HG02943 (cell line): Measurements from ENCODE around the gene GRIN2A.

ENCODE experiments used
- ATAC-seq: cut with Tn5 transposase; IDR thresholded peaks from one replicate; pipeline ENCODE4 v1.9.1; 2021; ENCODE audit warnings: mild to moderate bottlenecking, low read depth, moderate library complexity; ENCODE audit not compliant: unreplicated experiment

Gene GRIN2A

DNA sequence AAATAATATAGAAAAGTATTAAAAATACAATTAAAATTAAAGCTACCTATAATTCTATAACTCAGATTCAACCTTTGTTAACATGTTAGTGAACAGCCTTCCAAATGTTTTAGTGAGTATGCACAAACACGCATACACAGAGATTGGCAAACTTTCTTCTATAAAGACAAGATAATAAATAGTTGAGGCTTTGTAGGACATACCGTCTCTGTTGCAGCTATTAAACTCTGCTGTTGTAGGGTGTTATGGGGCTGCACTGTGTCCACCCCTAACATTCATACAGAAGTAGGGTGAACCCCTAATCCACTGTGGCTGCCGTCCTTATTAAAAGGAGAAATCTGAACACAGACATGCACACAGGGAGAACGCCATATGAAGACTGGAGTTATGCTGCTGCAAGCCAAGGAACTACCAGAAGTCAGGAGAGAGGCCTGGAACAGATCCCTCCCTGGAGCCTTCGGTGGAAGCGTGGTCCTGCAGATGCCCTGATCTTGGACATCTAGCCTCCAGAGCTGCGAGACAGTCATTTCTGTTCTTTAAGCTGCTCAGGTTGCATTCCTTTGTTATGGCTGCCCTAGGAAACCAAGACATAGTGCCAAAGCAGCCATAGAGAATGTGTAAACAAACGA lies 383.2 kb downstream of the GRIN2A start:
- no peak for ATAC-seq

DNA sequence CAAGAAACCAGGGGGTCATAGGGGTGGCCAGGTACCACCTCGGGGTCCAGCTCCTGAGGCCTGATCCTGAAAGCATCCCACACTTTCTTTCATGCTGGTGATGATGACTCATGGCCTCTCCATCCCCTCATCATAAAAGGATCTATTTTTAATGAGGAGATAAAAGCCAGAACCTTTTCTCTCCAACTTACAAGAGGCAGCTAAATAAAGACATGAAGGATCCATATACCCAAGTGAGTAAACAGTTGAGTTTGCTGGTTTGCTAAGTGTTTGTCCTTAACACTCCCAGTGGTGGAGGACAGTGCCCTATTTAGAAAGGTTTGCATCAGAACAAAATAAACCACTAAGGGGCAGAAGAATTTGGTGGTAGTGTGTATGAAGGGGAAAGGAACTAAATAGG lies 383.8 kb downstream of the GRIN2A start:
- no peak for ATAC-seq

DNA sequence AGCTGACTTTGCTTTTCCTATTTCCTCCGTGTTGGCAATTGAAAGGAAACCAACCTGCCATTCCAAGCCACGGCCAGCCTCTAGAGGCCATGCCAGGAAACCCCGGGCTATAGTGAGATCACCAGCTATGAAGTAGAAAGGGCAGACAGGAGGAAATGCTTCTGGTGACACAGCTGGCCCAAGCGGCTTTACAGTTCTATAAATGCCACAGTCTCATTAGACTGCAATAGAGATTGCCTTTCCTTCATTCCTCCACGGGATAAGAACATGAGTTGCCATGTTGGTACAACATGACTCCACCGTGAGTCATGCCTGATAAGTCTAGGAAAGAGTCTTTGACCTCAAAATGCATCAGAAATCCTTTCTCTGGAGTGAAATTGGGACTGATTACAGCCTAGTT lies 384.9 kb downstream of the GRIN2A start:
- no peak for ATAC-seq

DNA sequence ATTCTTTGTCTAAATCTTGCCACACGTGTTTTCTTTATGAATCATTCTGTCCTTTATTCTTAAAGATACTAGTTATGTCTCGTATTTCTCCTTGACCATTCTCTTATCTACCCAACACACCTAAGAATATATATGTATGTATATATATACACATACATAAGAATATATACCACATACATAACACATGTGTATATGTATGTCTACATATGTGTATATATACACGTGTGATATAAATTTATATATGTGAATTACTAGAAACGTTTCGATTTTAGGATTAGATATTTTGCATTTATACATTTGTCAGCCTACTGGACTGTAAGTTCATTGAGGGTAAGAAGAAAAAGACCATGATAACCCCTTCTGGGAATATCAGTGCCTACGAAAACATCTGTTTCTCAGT lies 388.6 kb downstream of the GRIN2A start:
- no peak for ATAC-seq

DNA sequence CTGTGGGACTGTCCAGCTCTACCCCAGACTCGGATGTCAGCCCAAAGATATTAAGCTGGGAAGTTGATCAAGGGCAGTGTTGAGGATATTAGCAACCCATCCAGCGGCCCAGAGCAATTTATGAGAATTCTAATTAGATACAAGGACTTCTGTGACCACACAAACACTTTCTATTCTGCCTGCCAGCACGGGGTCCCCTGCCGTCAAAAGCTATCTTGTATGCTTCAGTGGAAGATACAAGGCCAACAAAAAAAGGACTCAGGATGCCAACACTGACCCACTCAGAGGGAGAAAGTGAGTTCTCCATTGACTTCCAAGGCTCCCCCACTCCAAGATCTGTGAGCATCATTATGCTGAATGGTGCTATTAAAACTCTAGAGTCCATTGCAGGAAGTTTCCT lies 390.7 kb downstream of the GRIN2A start:
- ATAC-seq, result no peak

DNA sequence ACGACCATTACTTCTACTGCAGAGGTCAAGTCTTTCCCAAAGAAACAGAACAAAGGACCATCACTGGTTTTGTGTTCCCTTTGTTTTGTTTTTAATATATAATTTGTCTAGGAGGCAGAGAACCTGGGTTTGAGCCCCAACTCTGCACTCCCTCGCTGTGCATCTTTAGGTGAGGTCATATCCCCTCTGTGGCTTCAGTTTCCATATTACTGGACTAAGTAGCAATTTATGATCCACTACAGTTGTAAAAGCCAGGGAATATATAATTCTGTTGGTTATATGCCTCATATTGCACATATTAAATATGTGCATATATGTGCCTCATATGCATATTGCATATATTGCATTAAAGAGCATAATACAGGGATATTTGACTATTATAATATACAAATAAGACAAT lies 392.0 kb downstream of the GRIN2A start:
- no peak for ATAC-seq

DNA sequence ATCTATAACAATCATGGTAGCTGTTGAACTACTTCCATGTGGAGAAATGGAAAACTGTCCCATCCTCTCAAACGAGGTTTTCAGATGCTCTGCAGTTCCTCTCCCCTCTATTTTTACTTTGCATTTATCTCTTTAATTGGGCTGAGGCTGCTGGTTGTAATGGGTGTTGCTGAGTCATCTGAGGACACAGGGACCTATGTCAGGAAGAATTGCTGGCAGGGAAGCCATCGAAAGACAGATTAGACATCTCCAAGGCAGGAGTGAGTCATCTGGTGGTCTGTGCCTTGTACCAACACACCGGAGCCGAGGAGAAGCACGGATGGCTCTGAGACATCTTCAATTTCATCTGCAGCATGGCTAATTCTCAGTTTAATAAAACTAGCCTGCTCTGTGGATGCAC lies 394.5 kb downstream of the GRIN2A start:
- ATAC-seq, result no peak

DNA sequence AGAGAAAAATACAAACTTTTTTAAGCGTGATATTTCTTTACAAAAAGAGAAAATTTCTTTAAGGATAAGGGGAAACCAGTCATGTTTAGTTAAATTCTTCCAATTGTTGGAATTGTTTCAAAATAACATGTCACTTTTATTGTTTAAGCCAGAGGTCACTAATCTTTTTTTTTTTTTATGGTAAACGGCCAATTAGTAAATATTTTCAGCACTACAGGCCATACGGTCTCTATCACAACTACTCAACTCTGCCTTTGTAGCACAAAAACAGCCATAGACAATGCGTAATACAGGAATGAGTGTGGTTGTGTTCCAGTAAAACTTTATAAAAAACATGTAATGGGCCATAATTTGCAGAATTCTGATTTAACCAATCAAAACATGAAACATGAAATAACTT lies 401.4 kb downstream of the GRIN2A start:
- no peak for ATAC-seq

DNA sequence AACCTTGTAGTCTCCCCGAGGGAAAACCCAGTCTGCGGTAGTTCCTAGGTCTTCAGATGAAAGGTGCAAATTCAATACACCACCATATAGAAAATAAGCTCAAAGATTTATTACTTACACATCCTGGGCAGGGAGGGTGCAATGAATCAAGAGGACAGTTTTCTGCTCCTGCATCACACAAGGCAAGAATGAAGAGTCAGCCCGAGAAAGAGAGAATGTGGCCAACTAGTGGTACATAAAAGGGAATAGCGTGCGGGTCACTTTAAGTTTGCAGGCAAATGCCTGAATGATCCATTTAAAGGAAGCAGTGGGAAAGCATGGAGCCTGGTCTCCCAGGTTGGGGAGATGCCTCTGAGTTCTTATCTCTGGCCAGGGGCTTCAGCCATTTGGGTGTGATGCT lies 403.4 kb downstream of the GRIN2A start:
- ATAC-seq, result no peak

DNA sequence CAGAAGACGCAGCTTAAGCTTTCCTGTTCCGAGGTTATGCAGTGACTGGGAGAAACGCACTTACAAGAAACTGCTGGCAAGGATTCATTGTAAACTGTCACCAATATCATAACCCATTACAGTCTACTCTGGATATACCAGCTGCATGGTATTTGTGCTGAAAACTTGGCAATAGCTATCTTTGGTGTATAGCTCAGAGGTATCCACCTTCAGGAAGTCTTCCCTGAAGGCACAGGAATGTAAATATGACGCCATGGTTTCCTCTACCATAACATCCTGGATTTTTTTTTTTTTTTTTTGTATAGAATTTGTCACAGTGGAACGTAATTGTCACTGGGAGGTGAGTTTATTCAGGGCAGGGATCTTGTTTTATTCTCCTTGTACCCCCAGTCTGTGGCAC lies 406.2 kb downstream of the GRIN2A start:
- no peak for ATAC-seq

DNA sequence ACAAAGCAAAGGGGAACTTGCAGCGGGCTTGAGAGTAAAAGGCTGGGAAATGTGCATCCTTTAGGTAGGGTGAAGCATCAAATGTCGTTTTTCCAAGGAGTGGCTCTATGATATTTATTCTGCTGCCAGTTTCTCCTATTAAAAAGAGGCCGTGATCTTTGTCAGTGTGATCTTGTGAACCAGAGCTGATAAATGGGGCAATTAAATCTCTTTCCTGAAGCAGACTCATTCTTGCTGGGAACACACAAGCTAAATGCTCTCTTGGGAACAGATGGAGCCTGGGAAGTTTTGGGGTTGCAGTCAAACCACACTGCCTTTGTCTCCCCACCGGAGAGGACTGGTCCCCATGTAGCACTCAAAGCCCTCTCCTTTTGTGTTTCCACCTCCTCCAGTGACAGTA lies 408.9 kb downstream of the GRIN2A start:
- ATAC-seq, result no peak

DNA sequence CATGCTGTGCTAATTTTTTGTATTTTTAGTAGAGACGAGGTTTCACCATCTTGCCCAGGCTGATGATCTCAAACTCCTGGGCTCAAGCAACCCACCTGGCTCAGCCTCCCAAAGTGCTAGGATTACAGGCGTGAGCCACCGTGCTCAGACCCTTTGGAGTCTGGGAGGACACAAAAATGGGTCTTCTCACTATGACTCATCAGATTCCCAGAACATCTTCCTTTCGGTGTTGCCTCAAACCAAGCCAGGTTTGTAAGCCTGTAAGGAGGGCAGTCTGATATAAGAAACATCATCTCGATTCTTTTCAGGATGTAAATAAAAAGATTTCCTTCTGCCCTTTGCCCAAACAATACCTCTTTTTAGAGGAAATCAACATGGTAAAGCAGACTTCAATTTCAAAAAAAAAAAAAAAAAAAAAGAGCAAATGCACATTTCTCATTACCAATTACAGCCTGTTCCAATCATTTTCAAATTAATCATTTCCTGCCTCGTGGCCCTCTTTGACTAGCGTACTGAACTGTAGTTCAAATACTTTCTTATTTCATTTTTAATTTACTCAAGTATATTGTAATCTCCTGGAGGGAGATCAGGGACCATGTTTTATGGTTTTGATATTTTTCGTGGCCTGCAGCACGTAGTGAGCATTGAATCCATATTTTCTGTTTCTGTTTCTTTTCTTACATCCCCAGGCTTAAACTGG lies 409.6 kb downstream of the GRIN2A start:
- no peak for ATAC-seq

DNA sequence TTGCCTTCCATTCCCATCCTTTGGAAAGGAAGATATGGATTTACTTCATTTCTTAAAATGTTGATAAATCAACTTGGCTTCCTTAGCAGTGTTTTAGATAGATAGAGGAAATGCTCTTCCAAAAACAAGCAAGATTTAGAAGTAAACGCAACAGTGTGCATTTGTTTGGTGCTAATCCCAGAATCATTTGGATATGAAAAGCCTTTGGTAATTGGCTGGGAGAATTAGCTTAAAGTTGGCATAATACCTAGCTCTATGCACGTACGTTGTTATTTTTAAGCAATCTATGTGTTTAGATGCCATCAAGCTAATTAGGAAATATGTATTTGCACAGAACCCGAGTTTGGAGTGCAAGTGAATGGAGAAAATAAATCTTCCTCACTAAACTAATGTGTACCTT lies 415.3 kb downstream of the GRIN2A start:
- ATAC-seq, result no peak

DNA sequence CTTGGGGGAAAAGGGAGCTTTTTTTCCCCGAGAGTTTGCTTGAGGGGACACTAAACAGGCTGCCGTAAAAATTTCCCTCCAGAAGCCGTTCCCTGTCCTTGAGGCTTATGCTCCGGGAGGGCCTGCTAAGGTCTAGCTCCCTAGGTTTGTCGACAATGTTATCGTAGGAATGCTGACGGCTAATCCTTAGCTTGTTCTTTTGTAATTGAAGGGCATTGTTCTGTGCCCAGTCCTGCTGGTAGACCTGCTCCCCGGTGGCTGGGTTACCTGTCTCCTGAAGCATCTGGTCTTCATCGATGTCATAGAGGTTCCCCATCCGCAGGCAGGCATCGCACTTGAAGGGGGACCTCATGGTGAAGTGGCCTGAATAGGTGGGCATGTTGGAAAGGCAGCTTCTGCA lies 418.7 kb downstream of the GRIN2A start:
- no peak for ATAC-seq

DNA sequence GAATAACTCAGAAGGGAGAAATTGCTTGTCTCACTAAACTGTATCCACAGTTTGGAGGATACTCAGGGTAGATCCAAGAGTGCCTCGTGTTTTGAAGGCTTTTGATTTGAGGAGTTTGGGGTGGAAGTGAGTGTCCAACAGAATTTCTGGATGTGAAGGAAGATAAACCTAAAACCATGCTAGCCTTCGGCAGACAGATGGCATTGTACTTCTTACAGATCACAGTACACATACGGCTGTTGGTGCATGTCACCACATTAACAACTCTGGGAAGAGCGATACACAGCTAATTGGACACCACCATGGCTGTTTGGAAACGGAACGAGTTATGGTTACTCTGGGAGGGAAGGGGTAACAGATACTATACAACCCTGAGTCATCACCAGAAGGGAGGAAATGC lies 420.4 kb downstream of the GRIN2A start:
- ATAC-seq, result no peak

DNA sequence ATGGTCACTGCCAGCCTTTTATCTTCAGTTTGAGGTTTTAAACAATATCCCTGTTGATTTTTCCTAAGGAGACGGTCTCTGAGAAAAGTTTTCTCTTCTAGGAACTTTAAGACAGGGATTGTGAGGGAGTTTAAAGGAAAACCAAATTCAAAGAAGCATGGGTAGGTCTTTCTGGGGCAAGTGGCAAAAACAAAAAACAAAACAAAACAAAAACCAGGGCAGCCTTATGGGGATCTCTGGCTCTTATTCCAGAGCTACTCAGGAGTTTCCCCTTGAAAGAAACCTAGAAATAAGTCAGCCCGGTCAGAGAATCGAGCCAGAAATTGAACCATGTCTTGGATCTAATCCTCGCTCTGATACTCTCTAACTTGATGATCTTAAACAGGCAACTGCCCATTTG lies 424.5 kb downstream of the GRIN2A start:
- no peak for ATAC-seq

DNA sequence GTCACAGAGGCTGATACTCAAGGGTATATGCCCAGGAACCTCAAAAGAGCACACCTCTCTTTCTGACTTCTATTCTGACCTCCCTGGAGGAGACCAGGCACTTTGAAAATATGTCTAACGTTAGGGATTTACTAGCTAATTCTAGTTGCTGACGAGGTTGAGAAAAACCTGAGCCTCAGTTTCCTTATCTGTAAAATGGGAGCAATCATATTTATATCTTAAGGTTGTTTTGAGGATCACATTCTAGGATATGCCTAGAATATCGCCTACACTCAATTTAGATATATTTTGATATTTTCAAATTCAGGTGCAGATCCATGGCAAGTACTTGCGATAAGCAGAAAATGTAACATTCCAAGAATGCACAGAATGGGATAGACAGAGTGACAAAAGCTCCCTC lies 425.8 kb downstream of the GRIN2A start:
- ATAC-seq, result no peak

DNA sequence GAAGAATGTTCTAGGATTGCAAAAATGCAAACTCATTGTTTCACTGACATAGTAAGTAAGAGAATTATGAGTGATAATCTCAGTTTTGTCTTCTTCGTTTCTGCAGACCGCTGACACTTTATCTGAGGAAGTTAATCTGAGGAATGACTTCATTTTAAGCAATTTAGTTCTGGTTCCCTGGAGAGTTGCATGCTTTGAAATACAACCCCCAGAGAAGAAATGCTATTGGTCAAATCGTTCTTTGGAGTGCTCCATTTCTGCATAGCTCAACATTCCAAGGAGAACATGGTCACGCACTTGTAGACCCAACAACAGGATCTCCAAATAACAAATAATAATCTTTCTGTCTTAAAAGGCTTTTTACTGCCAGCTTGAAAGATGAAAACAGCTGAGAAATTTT lies 427.1 kb downstream of the GRIN2A start:
- no peak for ATAC-seq

DNA sequence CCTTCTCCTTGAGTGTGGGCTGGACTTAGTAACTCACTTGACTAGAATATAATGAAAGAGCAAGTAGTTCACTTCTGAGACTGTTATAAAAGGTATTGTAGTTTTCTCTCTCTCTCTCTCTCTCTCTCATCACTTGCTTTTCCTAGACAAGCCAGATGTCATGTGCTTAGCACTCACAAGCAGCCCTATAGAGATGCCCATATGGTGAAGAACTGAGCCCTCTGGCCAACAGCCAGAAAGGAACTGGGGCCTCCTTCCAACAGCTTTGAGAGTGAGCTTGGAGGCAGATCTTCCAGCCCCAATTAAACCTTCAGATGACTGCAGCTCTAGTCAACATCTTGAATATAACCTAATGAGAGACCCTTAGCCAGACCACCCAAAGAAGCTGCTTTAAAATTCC lies 440.5 kb downstream of the GRIN2A start:
- ATAC-seq, result no peak

DNA sequence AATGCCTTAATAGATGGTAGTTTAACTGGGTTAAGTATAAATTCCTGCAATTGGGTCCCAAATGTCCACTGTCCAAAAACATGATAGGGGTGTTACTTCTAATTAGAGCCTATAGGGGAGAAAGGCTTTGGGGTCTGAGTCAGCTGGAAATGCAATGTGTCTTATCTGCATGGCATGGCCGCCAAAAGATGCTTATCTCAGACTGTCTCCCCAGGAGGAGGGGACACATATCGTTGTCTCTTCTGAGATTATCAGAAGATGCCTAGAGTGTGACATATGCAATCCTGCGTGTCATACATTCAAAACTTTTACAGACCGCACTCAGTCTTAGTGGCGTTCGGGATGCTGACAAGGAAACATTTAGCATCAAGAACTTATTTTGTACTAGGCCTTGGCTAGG lies 442.9 kb downstream of the GRIN2A start:
- ATAC-seq, result no peak

DNA sequence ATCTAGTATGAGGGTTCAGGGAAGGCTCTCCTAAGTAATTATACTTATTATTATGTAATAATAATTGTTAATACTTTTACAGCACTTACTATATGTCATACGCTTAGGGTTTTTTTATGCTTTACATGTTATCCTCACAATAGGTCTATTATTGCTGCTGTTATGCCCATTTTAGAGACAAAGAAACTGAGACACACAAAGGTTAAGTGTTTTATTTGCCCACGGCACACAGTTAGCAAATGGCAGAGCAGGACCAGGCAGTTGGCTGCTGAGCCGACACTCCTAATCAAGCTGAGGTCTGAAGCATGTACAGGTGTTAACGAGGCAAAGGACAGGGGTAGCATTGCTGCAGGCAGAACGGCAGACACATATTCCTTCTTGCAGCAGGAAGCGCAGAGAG lies 443.5 kb downstream of the GRIN2A start:
- no peak for ATAC-seq

DNA sequence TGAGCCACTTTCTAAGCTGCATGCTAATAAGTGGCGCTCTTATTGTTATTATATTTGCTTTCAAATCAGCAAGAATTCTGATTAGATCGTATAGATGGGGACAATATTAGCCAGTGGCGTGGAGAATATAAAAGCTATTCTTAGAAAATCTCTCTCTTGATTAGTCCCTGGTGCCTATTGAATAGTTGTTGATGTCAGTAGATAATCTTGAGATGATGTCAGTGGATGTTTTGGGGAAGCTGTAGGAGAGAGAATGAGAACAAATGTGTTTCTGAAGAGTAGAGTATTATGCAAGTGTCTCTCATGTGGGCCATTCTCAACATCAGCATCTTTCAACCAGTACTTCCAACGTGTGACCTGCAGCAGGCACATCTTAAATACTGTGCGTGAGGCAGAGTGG lies 445.7 kb downstream of the GRIN2A start:
- no peak for ATAC-seq

DNA sequence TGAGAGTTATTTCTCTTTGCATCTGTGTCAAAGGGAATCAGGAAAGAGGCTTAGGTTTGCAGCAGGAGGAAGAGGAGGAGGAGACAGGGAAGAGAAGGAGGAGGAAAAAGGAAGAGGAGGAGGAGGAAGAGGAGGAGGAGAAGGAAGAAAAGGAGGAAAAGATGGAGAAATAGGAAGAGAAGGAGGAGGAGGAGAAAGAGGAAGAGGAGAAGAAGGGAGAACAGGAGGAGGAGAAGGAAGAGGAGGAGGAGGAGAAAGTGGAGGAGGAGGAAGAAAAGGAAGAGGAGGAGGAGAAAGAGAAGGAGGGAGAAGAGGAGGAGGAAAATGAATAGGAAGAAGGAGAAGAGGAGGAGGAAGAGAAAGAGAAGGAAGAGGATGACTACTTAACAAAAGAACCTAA lies 459.1 kb downstream of the GRIN2A start:
- no peak for ATAC-seq
